ENCODE results near the gene SMG6.

Gene SMG6

DNA sequence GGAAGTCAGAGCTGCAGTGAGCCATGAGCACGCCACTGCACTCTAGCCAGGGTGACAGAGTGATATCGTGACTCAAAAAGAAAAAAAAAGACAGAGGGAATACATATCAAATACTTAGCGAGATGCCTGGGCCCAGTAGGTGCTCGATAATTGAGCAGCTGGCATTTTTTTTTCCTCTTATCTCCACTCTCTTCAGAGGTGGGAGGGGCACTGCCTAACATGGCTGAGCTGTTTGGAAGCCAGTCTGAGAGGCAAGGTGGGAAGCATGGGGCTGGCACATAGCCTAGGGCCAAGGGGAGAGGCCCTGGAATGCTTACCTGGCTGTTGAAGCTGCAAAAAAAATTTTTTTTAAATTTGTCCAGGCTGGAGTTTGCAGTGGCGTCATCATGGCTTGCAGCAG, 210.2 kb downstream of the SMG6 start:
- no peak for DNase-seq

DNA sequence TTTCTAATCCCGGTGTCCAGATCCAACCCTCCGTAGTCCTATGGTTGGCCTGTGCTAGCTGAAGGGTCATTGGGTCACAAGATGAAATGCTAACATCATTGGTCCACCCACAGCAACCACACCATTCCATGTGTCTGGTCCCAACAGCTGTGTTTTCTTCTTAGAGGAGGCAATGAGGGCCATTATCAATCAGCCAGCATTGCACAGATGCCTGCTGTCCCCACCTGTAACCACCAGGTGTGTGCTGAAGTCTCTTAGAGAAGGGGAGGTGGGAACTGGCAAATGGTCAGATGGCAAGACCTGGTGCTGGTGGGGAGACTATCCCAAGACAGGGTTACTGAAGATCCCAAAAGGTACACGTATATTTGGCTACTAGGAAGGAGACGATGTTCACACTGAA, 211.3 kb downstream of the SMG6 start:
- no peak for DNase-seq

DNA sequence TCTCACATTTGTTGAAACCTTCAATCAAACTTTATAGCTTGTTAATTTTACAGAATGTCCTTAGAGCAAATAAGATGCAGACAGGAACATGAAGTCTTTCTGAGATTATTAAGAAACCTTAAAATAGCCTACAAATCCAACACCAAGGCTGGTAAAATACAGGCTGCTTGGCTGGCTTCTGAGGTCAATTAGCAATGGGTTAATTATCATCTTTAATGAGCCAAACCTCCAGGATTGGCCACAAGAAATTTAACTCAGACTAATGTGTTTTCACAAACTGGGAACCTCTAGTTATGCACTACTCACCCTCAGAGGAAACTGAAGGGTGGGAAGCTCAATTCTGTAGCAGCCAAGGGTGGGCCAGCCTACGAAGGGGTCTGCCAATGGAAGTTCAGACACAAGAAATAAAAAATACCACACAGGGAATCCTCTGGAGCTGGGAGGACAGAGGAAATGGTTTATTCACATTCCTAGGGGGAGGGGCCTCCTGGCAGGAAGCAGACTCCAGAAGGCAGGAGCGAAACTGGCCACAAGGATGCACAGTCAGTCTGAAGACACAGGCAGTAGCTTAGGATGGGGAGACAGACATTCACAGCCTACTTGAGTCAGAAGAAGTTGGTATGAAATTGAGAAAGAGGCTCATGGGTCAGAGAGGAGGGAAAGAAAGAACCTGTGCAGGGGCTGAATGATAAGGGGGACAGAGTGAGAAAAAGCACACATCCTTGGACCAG, 212.6 kb downstream of the SMG6 start:
- no peak for DNase-seq

DNA sequence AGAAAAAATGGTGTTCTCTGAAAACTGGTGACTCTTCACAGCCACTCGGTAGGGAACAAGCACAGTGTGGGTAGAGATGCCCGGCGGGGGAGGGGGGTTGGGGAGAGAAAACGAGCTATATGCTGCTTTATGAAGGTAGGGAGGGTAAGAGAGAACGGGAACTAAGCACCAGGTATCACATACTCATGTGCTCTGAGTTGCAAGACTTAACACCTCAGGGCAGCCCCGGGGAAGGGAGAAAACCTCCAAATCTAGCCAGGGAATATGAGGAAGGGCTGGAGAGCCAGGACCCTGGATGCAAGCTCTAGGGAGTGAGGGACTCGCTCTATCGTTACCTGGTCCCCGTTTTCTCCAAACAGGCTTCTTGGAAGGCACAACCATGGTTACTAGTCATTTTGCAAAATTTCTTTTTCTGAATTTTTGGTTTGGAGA, 213.4 kb downstream of the SMG6 start:
- DNase-seq, result no peak

DNA sequence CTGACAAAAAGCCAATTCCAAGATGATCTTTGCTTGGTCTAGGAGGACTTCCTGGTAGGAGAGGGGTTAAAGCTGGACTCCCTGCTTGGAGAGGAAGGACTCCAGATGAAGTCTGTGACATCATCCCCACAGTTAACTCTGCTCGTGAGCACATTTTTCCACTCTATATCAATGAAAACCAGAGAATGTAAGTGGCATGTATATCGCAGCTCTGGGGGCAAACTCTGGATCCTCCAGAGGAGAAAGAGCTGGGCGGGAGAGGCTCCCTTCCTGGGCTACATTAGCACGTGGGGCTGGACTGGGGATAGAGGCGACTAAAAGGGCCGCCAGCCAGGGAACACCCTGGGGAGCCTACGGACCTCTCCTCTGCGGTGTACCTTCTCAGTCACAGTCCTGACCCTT, 214.6 kb downstream of the SMG6 start:
- no peak for DNase-seq

DNA sequence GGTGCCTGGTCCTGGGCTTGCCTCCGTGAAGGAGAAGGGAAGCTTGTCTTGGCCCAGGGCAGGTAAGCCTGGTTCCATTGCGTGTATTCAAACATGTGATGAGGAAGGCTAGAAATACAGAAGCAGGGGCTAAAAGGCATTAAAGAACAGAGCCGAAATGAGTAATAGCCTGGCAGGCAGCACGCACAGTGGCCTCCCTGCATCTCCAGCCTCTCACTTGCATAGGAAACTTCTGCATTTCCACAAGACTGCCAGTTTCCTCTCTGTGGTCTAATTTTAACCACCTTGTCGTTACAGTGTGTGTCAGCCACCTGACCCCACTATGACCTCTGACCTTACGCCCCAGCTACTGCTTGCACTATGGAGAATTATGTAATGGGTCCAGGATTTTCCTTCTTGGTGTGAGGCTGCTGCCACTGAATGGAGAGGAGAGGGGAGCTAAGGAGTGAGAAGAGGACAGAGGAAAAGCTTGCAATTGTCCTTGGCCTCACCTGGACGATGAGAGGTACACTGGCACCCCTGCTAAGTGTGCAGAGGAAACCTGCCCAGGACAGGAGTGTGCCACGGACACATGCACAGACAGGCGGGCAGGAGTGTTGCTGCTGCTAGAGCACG, 215.9 kb downstream of the SMG6 start:
- DNase-seq, result peak; percentile 71

DNA sequence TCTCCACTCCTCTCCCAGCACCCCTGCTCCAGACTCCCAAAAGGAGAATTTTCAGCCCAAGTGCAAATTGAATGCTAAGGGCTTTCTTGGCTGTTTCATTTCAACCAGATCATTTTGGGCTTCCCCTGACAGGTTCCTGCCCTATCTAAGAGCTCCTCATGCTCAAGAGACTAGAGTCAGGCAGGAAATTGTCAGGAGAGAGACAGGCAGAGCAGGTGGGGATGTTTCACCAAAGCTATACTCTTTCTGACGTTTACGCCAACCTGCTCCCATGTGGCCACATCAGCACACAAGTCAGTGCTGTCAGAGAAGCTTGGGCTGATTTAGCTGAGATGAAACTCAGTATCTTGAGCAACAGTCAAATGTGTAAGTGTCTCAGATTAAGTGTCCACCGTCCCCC, 217.3 kb downstream of the SMG6 start:
- DNase-seq, result no peak

DNA sequence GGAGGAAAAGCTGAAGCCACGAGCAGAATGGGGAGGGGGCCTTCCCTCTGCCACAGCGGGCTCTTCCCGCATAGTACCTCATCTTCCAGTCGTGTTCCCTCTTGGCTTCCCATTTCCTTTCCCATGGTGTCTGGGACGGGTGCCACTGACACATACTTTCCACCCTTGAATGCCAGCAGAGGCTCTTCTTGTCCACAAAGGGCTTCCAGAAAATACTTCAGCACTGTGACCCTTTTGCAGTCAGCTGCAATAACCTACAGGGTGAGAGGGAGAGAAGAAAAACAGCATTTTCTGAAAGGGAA, 218.0 kb downstream of the SMG6 start:
- no peak for DNase-seq

DNA sequence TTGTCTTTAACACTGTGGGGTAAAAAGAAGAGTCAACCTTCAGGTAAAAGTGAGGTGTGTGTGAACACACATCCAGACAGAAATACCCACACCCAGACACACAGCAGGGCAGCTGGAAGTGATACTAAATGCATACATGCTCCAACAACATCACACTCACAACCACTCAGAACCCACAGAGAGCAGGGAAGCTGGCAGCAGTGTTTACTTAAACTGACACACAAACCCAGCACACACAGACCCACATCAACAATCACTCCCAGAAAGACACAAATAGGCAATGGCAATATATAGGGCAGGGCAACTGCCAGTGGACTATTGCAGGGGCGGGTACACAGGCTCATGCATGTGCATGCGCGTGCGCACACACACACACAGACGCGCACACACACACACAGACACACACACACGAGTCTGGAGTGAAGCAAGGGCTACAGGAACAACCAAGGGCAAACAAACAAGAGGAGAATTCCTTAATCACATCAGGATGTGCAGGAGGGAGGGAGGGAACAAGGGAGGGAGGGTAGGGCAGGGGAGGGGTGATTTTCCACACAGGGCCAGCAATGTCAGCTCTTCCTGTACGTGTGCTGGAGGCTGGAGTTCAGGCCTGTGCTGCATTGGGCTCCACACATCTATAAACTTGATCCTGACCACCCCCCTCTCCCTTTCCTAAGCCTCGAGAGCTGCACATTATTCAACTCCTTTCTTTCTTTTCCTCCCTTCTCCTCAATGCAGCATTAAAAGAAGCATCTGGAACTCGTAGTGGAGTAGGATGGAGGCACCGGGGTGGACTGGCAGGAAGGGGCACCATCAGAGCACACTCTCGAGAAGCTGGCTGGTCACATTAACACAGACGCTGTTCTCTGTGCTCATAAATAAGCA, 218.6 kb downstream of the SMG6 start:
- DNase-seq, result no peak

DNA sequence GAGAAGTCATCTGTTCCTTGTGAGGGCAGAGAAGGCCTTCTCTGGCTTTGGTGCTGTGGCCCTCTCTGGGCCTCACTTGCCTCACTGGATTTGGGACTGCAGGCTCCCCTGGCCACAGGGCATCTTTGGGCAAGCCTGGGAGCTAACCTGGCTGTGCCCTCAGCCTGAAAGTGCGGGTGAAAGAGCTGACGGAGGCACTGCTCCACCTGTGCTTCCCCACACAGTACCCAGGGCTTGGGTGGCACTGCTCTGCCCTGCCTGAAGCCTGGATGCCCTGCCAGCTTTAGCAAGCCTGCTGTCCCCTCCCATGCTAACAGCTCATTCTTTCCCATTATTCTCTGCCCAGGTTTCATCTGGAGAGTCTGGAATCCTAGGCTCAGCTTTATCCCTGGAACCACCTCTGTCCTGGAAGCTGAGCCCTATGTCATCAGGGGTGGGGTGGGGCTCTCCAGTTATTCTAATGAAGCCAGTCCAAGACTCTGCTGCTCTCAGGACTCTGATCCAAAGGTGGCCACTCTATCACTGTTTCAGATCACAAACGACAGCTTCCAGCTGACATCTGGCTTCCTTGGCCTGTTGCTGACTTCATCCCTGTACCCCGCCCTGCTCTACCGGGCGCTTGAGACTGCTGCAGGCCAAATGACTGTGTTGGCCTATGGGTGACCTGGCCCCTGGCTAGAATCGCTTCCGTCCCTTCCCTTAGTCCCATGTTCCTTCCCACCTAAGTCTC, 219.4 kb downstream of the SMG6 start:
- no peak for DNase-seq

DNA sequence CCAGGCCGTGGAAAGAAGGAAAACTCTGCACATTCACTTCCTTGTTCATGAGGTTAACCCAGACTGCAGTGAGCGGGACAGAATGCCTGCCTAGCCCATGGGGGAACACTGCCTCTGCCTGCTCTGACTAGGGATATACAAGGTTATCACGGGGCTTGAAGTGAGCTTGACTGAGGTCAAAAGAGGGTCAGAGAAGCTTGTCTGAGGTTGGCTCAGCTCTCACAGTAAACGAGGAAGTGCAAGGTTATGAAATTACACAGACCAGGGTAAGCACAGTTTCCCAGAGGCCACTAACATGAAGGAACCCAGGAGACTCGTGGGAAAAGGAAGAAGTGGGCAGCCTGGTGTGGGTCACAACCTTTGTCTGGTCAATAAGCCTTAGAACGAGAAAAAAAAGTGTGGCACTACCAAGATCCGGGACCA, 220.0 kb downstream of the SMG6 start:
- DNase-seq, result no peak

DNA sequence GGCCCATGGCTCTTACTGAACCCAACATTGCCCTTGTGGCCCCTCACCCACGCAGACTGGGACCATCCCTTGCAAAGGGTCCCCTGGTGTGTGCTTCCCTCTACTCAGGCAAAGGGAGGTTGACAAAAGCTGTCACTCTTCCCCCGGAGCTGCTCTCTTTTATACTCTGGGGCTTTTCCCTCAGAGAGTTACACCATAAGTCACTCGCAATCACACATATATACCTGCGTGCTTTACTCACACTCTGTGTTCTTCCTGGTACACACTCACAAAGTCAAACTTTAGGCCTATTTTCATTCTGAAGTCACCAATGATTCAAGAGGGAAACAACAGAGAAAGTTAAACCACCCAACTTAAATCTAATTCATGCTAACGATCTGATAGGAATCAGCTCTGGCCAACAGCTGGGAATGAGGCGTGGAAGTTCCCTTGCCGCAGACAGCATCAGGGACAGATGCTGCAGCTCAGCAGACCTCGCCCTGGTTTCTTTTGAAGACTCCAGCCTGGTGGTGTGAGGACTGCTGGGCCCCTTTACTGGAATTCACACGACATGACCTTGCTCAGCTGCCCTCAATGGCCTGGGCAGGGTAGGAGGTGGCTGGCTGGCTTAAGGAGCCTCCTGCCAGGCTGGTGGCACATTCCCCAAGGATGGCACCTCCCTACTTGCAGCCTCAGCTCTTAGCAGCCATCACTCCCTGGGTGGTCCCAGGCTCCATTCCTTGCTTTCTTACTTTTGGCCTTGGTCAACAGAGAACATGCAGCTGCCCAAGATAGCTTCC, 221.4 kb downstream of the SMG6 start:
- no peak for DNase-seq

DNA sequence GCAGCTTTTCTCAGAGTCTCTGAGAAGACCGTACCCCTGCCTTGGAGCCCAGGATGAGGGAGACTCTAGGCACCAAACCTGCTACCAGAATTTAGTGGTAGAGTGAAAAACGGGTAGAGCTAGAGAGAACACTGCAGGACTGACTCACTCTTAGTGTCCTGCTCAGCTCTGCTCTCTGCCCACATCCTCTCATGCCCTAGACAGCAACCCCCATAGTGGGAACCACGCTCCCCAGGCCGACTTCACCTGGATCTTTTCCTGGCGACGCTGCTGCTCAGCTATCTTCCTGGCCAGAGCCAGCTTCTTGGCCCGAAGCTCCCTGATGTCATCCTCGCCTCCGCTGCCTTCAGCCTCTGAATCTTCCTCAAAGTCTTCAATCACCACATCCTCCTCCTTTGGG, 222.0 kb downstream of the SMG6 start:
- no peak for DNase-seq

DNA sequence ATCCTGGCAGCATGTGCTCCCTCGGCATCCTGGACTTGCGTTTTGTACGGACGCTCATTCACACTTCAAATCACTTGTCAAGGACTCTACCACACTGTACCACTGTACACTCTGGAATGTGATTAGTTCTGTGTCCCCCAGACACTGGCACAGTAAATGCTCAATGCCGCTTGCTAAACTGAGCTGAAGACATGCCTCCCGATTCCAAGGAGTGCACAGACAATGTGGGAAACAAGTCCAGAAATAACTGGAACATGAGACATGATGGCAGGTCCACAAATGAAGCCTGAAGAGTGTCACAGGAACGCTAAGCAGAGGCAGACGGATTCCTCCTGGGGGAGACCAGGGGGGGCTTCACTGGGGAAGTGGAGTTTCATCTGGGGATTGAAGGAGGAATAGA, 226.5 kb downstream of the SMG6 start:
- no peak for DNase-seq

DNA sequence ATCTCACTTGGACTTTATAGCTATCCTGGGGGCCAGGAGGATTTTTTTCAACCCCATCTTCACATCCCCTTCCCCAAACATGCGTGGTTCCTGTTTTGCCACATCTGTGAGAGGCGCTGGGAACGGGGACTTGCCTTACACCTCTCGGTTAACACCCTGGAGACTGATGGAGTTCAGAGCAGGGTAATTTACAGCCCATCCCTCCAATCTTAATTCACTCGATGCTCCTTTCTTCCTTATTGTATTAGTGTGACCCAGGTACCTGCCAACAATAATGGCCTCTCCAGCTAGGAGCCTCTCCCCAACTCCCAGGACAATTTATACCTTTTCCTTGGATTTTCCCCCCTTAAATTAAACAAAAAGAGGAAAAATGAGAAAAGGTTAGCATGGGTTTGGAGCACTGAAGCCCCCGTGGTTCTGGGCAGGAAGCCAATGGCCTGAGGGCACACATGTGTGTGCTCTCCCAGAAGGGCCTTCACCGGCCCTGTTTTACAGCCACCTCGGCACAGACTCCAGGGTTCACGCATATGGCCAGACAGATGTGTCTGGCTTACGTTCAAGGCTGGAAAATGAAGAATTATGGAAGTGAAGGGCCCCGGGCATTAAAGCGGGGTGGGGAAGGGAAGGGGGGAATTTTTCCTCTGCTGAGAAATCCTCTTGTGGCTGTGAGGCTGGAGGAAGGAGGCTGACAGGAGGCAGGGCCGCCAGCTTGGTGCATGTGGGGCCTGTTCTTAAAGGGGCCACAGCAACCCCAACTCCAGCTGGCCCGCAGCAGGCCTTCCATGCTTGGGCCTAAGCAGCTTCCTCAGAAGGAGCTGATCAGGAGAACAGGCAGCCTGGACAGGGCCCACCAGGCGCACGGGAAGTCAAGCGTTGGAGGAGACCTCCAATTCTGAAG, 227.2 kb downstream of the SMG6 start:
- no peak for DNase-seq

DNA sequence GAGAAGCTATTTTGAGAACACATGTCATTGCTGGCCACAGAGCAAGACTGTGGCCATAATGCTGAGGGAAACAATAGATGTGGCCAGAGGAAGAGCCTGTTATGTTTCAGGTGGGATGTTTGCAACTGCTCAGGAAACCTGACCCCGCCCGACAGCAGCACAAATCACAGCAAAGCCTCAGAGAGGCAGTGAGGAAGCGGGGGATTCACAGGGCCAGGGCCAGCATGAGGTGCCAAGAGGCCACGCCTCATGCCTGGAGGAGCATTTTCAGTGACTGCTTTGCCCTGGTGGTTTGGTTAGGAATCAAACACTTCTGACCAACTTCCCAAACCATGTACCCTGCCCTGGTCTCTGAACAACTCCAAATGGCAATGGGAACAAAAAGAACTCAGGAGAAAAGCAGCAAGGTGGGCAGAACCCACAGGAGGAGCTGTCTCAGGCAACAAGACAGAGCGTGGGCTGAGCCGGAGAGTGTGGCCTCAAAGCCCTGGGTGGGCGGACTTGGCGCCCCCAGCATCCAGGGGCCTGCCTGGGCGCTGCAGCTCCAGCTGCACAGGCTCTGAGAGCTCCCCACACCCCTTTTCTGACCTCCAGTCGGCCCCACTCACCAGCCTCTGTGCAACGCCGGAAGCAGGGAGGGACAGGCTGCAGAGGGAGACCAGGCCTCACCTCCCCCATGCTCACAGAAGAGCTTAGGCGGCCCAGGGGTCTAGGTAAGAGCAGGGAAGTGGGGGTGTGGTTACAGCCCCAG, 228.1 kb downstream of the SMG6 start:
- DNase-seq, result no peak

DNA sequence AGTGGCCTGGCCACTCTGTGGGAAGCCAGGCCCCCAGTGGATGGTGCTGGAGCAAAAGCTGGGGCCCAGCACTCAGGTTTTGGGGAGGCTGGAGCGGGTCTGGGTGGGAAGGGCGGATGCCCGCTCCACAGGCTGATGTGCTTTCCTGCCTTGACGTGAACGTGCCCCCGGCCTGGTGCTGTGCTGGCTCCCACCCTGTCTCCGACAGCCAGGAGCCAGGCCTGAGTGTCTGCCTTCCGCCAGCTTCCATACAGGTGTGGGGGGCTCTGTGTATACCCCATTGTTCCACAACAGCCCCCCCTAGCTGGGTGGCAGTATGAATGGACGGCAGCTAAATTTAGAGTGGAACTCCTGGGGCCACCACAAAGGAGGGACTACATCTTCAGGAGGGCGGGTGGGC, 228.7 kb downstream of the SMG6 start:
- no peak for DNase-seq

DNA sequence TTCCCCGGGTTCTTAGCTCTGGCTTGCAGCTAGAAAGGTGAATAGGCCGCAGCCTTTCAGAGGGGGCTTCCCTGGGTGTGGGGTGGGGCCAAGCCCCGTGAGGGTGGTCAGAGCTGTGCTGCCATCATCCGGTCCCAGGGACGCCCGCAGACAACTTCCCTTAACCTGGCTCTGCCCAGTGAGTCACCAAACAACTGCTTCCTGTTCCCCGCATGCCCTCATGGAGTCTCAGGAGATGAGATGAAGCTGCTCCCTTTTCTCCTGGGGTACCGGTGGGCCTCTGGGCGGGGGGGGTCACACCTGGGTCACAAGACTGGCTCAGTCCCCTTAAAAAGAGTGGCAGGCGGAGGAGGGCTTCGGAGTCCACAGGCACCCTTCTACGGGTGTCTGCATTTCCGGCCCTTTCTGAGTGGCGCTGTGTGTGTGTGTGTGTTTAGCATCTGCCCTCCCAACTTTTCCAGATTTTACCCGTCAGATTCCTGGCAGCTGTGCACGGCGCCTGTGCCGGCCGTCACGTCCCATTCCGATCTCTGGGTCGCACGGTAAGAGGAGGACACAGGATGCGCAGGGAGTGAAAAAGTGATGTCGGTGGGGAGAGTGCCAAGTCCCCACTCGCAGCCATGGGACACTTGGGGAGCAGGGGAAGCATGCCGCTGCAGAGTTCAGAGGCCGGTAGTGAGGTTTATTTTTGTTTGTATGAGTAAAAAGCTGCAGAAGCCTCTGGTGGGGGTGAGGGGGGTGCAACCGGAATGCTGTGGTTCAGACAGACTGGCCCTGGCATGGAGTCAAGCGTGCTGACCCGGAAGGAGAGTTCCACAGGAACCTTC, 231.9 kb downstream of the SMG6 start:
- DNase-seq, result no peak

DNA sequence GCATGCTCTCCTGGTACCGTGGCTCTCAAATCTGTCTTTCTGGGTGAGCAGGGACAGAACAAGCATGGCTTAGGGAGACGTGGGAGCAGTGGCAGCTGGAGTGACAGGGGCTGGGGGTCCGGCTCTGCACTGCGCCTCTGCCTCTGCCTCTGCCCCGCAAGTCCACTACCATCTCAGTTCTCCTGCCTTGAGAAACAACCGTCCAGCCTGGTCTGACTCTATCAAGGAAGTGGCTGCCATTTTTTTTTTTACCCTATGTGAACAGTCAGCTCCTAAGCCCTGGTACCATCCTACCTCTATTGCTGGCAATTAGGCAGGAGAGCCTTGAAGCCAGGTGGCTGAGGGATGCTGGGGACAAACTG, 232.6 kb downstream of the SMG6 start:
- DNase-seq, result no peak
